Middle frontal gyrus (tissue), 1 donor: ENCODE measurements around the gene ALDH1A2.
"Not testable (repeated sequence)": the region's sequence is repeated elsewhere in the genome, so short reads cannot be mapped to it uniquely, and the experiment has no call there.

Source experiments
- DNase-seq: peaks from one replicate; pipeline ENCODE4 v3.0.0-alpha.2; 2015; ENCODE audit warnings: low spot score; ENCODE audit errors: extremely low spot score

Gene ALDH1A2

DNA sequence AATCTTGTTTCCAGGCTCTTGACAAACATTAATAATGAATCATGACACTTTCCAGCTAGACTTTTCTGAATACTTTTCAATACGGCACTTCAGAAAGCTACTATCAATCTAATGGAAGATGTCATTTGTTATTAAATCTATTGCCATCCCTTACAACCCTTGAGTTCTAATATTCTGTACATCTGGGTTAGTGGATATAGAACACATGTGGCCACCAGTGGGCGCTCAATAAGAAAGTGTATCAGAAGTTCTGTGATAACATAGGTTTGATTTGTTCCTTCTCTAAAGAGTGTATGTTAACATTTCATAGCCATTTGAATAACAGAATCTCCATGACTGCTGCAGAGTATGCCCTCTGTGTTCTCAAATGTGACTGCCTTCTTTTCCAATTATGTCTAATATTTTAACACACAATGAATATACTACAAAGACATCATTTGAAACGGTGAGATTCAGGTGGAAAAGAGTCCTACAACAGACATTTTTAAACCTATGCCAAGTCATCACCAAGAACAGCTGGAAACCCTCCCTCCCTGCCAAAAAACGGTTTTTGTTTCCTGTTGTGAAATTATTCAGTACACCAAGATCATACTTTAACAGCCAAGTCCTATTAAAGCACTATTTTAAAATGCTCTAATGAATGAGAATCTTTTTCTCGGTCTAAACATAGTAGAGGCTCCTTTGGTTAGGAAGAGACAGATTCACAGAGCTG is 22.2 kb downstream of the ALDH1A2 start:
- DNase-seq: no peak

DNA sequence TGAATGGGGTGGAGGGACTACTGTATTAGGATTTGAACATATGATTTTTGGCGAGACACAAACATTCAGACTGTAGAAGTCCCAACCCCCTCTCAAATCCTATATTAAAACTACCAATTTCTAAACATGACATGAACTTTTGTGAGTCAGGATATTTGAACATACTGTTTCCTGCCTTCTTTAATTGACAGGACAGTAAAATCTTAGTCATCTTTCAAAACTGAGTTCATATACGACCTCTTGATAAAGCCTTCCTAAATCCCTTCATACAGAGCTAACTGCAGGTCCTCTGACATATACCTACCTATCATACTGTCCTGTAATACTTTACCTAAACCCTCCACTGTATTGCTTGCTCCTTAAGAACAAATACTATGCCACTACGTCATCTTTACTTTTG is 23.5 kb downstream of the ALDH1A2 start:
- no peak for DNase-seq

DNA sequence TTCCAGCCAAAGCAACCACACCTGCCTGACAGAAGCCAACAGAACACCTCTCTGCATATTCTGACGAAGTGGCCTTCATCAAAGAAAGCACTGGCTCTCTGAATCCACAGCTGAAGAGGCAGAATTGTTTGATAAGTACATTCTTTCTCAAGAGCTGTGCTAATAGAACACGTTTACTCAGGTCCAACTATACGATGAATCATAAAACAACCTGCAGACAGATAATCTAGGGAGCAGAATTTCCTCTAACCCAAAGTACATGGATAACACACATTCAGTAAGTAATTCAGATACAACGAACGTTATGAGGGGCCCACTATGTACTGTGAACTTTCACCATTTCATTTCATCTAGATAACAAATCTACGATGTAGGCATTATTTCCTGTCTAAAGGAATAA is 25.4 kb downstream of the ALDH1A2 start:
- no peak for DNase-seq

DNA sequence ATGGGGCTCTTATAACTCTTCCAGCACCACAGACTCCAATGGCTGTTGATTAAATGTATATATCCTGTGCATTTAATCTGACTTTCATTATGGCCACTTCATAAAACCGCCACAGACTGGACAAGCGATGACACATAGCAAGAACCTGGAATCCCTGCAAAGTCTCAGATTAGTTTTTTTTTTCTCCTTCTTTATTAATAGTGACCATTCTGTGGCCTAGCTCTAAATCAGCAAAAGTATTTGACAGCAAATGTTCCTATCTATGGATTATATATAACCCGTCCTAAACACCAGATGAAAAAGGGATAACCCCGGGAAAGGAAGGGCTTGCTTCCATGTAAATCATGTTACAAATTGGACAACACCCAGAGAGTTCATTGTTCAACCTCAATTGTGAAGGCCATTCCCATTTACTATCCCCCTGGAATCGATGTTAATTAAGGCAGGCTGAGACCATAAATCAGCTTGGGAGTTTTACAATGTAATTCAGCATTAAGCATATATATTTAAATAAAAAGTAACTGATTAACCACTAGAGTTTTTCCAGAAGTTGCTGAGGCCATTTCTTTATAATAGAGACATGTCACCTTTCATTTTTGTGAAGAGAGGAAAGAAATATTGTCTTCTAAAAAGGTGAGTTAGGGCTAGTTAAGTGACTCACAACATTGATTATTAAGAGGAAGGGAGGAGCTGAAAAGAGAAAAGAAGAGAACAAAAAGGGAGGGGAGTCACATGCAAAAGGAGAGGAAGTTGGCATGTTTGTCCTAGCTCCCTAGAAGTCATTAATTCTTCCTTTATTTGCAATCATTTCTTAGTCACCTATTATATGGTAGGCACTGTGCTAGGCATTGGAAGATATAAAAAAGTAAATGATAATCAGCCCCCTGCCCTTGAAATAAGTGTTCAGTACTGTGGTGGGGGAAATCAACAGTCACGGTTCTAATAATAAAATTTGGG is 26.2 kb downstream of the ALDH1A2 start:
- no peak for DNase-seq

DNA sequence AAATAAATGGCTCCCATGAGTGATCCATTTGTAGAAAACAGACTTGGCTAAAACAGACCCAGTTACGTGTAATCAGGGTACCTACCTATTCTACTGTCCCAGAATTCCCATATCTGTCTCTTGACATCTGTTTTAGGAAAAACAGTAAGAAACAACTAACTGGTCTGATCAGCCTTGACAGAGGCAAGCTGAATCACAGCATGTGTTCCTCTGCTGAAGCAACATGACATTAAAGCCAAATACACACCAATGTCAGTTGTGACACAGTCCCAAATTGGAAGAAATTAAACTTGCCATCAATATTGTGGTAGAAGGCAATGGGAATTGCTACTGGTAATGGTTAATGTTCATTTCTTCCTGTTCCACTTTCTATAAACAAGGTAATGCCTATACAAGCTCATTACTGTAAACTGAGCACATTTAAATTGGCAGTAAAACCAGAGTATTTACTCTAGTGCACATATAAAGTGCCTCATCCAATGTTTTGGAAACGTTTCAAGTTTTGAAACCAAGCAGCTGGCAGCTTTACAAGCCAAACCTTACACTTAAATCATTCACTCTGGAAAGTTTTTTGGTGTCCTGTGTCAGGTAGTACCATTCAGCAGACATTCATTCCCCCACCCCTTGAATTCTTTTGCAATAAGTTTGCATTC is 27.0 kb downstream of the ALDH1A2 start:
- no peak for DNase-seq

DNA sequence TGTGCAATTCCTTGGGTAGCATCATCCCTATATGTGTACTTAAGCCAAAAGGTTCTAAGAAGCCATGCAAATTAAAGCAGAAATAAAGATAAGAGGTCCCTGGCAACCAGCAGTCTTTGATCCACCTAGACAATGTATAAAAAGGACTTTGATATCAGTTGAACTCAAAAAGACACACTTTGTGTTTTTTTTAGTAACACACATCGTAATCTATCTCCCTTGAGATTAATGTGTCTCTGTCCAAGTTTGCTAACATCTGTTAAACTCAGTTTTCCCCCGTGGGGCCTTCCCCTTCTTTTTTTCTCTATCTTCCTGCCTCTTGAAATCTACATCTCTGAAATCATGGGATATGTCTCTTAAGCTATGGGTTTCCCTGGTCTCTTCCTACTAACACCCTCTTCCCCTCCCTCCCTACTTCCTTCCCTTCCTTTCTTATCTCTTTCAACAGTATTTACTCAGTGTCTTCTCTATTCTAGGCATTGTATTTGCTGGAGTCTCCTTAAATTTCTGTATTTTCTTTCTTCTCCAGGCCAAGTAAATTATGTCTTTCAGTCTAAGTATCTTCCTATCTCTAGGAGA is 27.7 kb downstream of the ALDH1A2 start:
- DNase-seq: no peak

DNA sequence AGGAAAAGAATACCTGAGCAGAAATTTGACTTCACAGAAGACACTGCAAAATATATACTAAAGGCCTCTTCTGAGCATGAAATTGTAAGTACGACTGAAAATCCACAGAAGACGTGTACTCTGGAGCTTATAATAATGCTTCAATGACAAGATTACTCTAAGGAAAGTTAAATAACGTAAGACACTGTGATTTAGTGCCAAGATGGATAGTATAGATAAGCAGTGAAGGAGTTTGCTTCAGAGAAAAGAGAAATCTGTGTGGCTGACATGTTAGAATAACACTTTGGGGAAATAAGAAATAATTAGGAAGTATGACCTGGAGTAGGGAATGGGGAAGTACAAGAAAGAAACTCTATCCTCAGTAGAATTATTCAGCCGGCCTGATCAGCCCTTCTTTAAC is 28.9 kb downstream of the ALDH1A2 start:
- no peak for DNase-seq

DNA sequence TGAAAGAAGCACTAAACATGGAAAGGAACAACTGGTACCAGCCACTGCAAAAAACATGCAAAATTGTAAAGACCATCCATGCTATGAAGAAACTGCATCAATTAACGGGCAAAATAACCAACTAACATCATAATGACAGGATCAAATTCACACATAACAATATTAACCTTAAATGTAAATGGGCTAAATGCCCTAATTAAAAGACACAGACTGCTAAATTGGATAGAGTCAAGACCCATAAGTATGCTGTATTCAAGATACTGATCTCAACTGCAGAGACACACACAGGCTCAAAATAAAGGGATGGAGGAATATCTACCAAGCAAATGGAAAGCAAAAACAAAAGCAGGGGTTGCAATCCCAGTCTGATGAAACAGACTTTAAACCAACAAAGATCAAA is 37.1 kb downstream of the ALDH1A2 start:
- DNase-seq: not testable (repeated sequence)

DNA sequence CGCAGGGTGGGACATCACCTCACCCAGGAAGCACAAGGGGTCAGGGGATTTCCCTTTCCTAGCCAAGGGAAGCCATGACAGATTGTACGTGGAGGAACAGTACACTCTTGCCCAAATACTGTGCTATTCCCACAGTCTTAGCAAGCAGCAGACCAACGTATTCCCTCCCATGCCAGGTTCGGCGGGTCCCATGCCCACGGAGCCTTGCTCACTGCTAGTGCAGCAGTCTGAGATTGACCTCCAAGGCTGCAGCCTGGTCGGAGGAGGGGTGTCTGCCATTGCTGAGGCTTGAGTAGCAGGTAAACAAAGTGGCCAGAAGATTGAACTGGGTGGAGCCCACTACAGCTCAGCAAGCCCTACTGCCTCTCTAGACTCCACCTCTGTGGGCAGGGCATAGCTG is 39.0 kb downstream of the ALDH1A2 start:
- no peak for DNase-seq

DNA sequence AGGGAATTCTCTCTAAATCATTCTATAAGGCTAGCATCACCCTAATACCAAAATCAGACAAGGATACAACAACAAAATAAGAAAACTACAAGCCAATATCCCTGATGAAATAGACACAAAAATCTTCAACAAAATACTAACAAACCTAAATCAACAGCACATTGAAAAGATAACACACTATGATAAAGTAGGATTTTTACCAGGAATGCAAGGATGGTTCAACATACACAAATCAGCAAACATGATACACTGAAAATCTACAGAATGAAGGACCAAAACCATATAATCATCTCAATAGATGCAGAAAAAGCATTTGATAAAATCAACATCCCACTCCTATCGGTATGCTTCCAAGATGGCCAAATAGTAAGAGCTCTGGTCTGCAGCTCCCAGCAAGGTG is 39.5 kb downstream of the ALDH1A2 start:
- DNase-seq: no peak

DNA sequence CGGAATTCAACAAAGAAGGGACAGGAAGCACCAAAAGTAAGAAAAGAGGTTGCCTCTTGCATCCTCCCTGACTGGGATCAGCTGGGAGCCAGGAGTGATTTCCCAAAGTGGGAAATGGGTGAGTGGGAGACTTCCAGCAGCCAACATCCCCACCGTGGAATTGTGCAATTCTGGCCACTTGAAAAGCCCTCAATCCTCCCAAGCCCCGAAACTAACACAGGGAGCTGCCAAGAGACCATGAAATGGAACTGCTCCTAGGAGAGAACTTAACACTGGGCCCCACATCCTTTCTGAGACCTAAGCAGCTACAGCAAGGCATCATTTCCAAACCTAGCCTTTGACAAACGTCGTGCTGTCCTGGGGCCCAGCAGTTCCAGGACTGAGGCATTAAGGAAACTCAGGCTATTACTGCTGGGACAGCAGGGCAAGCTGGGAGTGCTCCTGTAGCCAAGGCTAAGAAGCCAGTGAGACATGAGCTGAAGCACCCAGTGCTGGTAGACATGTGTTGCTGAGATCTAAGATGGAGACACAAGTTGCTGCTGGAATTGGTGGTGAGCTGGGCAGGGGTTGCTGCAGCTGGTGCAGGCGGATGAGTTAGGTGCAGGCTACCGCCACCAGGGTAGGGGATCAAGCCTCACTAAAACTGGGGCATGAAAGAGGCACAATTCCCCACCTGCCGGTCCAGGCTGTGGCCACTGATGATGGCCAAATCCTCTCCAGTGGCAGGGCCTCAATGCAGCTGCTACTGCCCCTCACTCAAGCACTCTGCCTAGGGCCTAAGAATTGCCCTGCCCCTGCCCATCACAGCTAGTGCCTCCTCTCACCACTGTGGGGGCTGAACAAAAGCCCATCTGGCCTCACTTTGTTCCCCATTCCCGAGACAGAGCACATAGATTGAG is 43.9 kb downstream of the ALDH1A2 start:
- no peak for DNase-seq

DNA sequence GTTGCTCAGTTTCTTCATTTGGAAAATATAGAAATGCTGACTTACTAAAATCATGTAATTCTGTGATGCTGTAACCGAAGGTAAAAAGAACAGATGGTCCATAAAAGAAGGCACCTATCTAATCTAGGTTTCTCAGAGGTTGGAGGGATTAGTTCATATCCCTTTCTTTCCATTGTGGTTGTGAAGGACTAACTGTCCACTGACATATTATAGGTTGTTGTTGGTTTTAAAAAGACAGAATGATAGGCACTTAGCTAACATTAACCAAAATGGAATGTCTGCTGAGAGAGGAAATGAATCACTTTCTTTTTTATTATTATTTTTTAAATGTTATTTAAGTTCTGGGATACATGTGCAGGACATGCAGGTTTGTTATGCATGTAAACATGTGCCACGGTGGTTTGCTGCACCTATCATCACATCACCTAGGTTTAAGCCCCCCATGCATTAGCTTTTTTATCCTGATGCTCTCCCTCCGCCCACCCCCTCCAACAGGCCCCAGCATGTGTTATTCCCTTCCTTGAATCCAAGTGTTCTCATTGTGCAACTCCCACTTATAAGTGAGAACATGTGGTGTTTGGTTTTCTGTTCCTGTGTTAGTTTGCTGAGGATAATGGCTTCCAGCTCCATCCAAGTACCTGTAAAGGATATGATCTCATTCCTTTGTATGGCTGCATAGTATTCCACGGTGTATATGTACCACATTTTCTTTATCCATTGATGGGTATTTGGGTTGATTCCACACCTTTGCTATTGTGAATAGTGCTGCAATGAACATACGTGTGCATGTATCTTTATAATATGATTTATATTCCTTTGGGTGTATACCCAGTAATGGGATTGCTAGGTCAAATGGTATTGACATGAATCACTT is 45.8 kb downstream of the ALDH1A2 start:
- no peak for DNase-seq

DNA sequence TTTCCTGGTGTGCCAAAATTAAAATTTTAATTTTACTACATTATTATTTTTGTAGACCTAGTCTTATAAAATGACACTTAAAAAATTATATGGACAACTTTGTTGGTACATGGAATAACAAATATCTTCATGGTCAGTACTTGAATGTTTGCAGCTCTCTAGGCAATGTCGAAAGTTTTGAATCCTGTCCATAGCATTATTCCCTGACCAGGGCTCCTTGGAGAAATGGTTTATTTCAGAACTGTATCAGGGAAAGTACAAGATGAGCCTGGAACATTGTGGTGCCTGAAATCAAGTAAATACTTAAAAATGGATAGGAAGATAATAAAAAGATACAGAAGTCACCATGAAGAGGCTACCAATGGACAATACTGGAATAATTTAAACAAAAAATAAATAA is 47.6 kb downstream of the ALDH1A2 start:
- no peak for DNase-seq

DNA sequence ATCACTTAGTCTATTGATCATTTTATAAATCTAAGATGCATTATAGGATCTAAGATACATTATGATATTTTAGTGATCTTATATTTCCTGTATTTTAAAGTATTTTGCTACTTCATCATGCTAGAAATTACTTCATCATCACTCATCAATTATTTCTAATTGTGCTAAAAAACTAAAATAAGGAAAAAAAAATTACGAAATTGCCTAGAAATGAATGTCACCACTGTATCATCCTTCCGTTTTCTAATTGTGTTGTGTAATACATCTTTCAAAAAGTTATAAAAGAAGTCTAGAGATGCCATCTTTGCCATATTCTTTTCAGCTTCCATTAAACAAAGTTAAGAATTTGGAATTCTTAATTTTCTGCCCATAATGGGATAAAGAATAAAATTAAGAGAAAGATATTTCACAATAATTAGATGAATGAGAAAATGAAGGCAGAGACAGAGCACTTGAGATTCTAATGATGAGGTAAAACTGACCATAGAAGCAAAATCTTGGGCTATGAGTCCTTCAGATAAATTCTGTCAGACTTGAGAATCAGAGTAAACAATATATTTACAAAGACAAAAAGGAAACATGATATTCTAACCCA is 48.8 kb downstream of the ALDH1A2 start:
- no peak for DNase-seq

DNA sequence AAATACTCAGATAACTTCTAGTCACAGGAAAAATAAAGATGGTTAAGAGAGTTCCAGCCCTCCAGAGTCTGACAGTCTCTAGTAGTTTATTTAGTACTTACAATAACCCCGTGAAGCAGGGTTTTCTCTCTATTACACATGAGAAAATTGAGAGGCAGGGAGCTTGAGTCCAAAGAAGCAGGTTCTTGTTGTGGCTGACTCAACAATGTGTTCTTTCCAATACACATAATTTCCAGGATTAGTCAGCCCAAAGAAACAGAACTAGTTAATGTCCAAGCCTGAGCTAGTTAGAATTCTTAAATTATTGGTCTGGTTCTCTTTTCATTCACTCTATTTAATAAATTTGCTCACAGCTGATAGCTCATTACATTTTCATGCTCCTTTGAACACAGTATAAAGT is 49.9 kb downstream of the ALDH1A2 start:
- DNase-seq: no peak

DNA sequence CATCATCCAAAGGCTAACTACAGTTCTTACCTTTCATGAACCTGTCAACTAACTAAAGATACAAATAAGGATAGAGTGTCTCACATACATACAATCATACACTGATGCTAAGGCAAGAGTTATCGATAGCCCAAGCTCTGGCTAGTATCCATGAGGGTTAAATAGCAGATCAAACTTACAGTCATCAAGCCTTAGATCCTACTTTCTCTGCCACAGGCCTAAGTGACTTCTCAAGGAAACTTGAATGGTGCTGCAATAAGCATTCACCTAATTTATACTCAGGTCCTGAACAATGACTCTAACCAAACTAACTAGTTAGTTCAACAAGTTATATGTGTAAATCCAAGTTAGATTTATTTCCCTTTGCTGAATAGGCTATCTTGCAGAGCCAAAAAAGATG is 51.0 kb downstream of the ALDH1A2 start:
- DNase-seq: no peak

DNA sequence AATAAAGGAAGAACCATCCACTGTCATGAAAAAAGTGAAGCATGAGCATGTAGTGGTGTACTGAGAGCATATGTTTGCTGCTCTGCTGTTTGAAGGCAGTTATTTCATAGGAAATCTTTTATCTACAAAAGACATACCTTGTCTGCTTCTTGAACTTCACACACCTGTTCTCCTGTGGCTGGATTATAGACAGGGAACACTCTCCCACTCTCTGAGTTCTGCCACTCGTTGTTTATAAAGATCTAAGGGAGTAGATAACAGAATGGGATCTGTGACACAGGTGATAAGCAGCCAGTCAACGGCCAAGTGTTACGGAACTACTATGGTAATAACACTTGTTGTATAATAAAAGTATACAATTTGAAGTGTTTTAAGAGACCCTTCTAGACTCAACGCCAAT is 51.5 kb downstream of the ALDH1A2 start:
- no peak for DNase-seq

DNA sequence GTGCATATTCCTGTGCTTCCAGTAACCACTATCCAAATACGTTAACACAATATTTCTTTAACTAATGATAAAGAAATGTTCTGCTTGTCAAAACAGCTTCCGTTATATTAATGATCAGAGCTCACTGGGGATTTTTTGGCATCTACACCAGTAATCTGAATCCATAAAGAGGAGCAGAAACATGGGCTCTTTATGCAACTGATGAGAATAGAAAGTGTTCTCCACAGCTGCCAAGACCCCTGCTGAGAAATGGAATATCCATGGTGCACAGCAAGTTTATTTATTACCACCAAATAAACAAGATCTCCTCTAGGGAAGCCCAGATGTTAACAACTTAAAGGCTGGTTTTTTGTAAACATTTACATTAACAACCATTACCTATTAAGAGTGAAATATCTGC is 54.5 kb downstream of the ALDH1A2 start:
- DNase-seq: no peak

DNA sequence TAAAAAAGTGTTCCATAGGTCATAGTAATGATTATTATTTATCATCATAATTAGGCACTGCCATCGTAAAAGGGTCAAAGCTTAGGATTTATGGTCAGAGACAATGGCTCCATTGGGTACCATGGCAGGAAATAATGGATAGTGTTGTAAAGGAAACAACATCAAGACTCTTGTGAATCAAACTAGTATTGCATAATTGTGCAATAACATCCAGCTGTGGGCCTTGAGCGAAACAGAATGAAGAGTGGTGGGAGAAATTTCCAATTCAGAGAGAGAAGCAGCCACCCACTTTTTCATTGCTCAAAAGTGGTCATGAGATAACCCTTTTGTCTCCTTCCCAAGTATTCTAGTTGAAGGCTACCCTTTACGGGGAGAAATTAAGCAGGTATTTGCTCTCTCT is 61.7 kb downstream of the ALDH1A2 start:
- DNase-seq: no peak
